Endothelial cell of umbilical vein (primary cell): Measurements from ENCODE around the gene ITGB1BP1. TPM values are rescaled to one million over a fixed set of nuclear protein-coding genes. Genes with fewer than 3 reads are reported as not detected.

ENCODE experiments used
- BruUV-seq: library from RNA; stranded (reverse); fragments of 400-500 nt; replicated peaks from 2 replicates; lab custom pipeline; 2021; lab: Mats Ljungman, UMichigan
- CTCF ChIA-PET: fragments of 300-600, 350-600 bp; sonication (Branson Sonifier 250); formaldehyde crosslinking; loops from one replicate; lab custom pipeline; 2021; ENCODE audit warnings: antibody characterized with exemption, inconsistent platforms; lab: Charles Lee
- POLR2A ChIA-PET: fragments of 300-600, 350-600 bp; sonication (Branson Sonifier 250); formaldehyde crosslinking; loops from one replicate; lab custom pipeline; 2021; ENCODE audit warnings: antibody characterized with exemption, inconsistent platforms; lab: Charles Lee
- DNase-seq: peaks from one replicate; pipeline ENCODE4 v3.0.0-alpha.2; 2011; ENCODE audit warnings: low read depth, low spot score
- FAIRE-seq: peaks from 2 replicates; lab custom pipeline; 2011; peaks lifted over from hg19 to GRCh38; lab: Jason Lieb, UNC
- H2AFZ ChIP-seq: 2 replicates; pipeline ENCODE4 v1.6.0; 2012; ENCODE audit warnings: low read depth, low read length, control low read depth, inconsistent platforms
- H3K27ac ChIP-seq: 2 replicates; pipeline ENCODE4 v1.5.1; 2011; ENCODE audit warnings: low read depth, mild to moderate bottlenecking, control low read depth, low read length, moderate library complexity; ENCODE audit not compliant: insufficient read depth
- H3K27me3 ChIP-seq, 2 experiments: 2 replicates each; pipeline versions ENCODE4 v1.6.0 to v1.6.1; 2011; ENCODE audit warnings: low read length in 2 of 2, mixed read lengths in 1 of 2; ENCODE audit not compliant: control insufficient read depth in 2 of 2, insufficient read depth in 2 of 2
- H3K36me3 ChIP-seq, 2 experiments: 2 replicates in 1 of 2; 3 replicates in 1 of 2; pipeline ENCODE4 v1.5.1; 2011; ENCODE audit warnings: low read length in 2 of 2, mild to moderate bottlenecking in 1 of 2, moderate library complexity in 1 of 2; ENCODE audit not compliant: control insufficient read depth in 2 of 2, insufficient read depth in 2 of 2; ENCODE audit errors: extremely low read depth in 1 of 2
- H3K4me1 ChIP-seq: 3 replicates; pipeline ENCODE4 v1.5.1; 2011; ENCODE audit warnings: mild to moderate bottlenecking, low read length; ENCODE audit not compliant: control insufficient read depth, insufficient read depth; ENCODE audit errors: extremely low read depth
- H3K4me2 ChIP-seq: 2 replicates; pipeline ENCODE4 v1.6.1; 2011; ENCODE audit warnings: low read length, control low read depth, mixed read lengths; ENCODE audit not compliant: insufficient read depth
- H3K4me3 ChIP-seq, 3 experiments: fragments of 200-600 bp in 1 of 3; sonication (generic), shearing (Covaris generic) in 1 of 3; replicated peaks in 1 of 3; 2 replicates each; pipeline ENCODE4 v1.5.1; 2011 to 2016; ENCODE audit warnings: control low read depth in 3 of 3, low read length in 3 of 3, mild to moderate bottlenecking in 2 of 3, inconsistent platforms in 1 of 3, low read depth in 1 of 3, moderate library complexity in 1 of 3; ENCODE audit not compliant: insufficient read depth in 1 of 3
- H3K79me2 ChIP-seq: 2 replicates; pipeline ENCODE4 v1.6.0; 2012; ENCODE audit warnings: low read length, inconsistent platforms; ENCODE audit not compliant: control insufficient read depth, insufficient read depth
- H3K9ac ChIP-seq: replicated peaks from 2 replicates; pipeline ENCODE3; 2011; ENCODE audit warnings: low read length, control low read depth; ENCODE audit not compliant: insufficient read depth; ENCODE audit errors: extremely low read depth
- H3K9me1 ChIP-seq: replicated peaks from 3 replicates; pipeline ENCODE4 v1.6.0; 2011; ENCODE audit warnings: mild to moderate bottlenecking, low read length; ENCODE audit not compliant: control insufficient read depth, insufficient read depth; ENCODE audit errors: extremely low read depth
- H3K9me3 ChIP-seq: replicated peaks from 2 replicates; pipeline ENCODE4 v1.5.1; 2012; ENCODE audit warnings: low read length, inconsistent platforms; ENCODE audit not compliant: control insufficient read depth, insufficient read depth
- H4K20me1 ChIP-seq: replicated peaks from 2 replicates; pipeline ENCODE3; 2011; ENCODE audit warnings: mild to moderate bottlenecking, low read length; ENCODE audit not compliant: control insufficient read depth, insufficient read depth; ENCODE audit errors: extremely low read depth
- CTCF ChIP-seq, 2 donors: IDR thresholded peaks; 1 replicate in 1 of 2; 2 replicates in 1 of 2; pipeline ENCODE4 v1.5.1; 2011; ENCODE audit warnings: low read length in 2 of 2, mild to moderate bottlenecking in 2 of 2, moderate library complexity in 2 of 2, control low read depth in 1 of 2, inconsistent platforms in 1 of 2, low read depth in 1 of 2; ENCODE audit not compliant: insufficient read depth in 1 of 2; ENCODE audit errors: extremely low read depth in 1 of 2
- EZH2 ChIP-seq: IDR thresholded peaks from 2 replicates; pipeline ENCODE4 v1.6.1; 2012; ENCODE audit warnings: borderline replicate concordance, low read depth, mild to moderate bottlenecking, moderate library complexity, low read length, inconsistent platforms; ENCODE audit not compliant: severe bottlenecking
- FOS ChIP-seq: IDR thresholded peaks from 2 replicates; pipeline ENCODE4 v1.6.1; 2011; ENCODE audit warnings: mild to moderate bottlenecking, low read length, moderate library complexity, borderline replicate concordance; ENCODE audit not compliant: insufficient read depth
- GATA2 ChIP-seq: IDR thresholded peaks from 2 replicates; pipeline ENCODE4 v1.7.0; 2011; ENCODE audit warnings: low read depth, mild to moderate bottlenecking, moderate library complexity, mixed read lengths, low read length; ENCODE audit not compliant: insufficient read length, insufficient read depth
- JUN ChIP-seq: IDR thresholded peaks from 2 replicates; pipeline ENCODE4 v1.6.1; 2011; ENCODE audit warnings: borderline replicate concordance, low read depth; ENCODE audit not compliant: insufficient read length, insufficient read depth
- MAX ChIP-seq: IDR thresholded peaks from 2 replicates; pipeline ENCODE4 v1.6.1; 2011; ENCODE audit not compliant: insufficient read depth, insufficient read length
- MYC ChIP-seq: IDR thresholded peaks from one replicate; pipeline ENCODE4 v1.6.1; 2011; ENCODE audit warnings: mild to moderate bottlenecking, low read depth, low read length
- POLR2A ChIP-seq: IDR thresholded peaks from 2 replicates; pipeline ENCODE4 v1.6.1; 2012; ENCODE audit warnings: low read depth, mild to moderate bottlenecking, control low read depth, low read length
- POLR2AphosphoS5 ChIP-seq: IDR thresholded peaks from 2 replicates; pipeline ENCODE4 v1.6.1; 2012; ENCODE audit warnings: low read depth, mild to moderate bottlenecking, control low read depth, low read length, moderate library complexity; ENCODE audit not compliant: insufficient read depth
- dilution Hi-C: fragments of 300-500 bp; cut with MboI; formaldehyde crosslinking; loops from one replicate; pipeline ENCODE4 v1.15.0; 2019; ENCODE audit warnings: low sequenced_read_pairs; ENCODE audit not compliant: extremely low pct_ligation_motif_present
- intact Hi-C: fragments of 100-400 bp; cut with micrococcal nuclease; formaldehyde crosslinking; loops from one replicate; pipeline ENCODE4 v1.10.0; 2022
- polyA plus RNA-seq, 4 experiments: library from polyadenylated mRNA; depleted of rRNA in 3 of 4; stranded (reverse) in 3 of 4; unstranded in 1 of 4; fragments of >200 nt; gene quantifications; 2 replicates each; pipeline versions ENCODE4 v1.2.1 to v1.2.3, GENCODE V29; 2011 to 2012; ENCODE audit warnings: missing spikeins in 1 of 4
- total RNA-seq: library from RNA; stranded (reverse); gene quantifications from 2 replicates; pipeline ENCODE4 v1.2.3, GENCODE V29; 2021

The ITGB1BP1 gene
- total and polyA plus RNA-seq, 2 donors (not counting 3 experiments of a cell fraction or from before 2014, with no cell fraction given): 45.0 to 170 TPM

GRCh38 chr2:9434489-9434888, 11.2 kb upstream of the ITGB1BP1 start:
- DNase-seq (no peak), FAIRE-seq (no peak)
- no peak overlapping the region for H3K4me2 ChIP-seq
- no peaks in the 10 kb centered on the region for H3K9me3 ChIP-seq
- no peaks in the 10 kb centered on the region for H3K9me1 ChIP-seq
- H3K27ac ChIP-seq: no peak overlapping the region
- dilution Hi-C loops: no loop called here
- peaks cover 7% of the 10 kb centered on the region for H3K4me1 ChIP-seq
- BruUV-seq: no TSS peak
- H2AFZ ChIP-seq: no peak overlapping the region
- H3K36me3 ChIP-seq: peaks cover 2 to 4% of the 10 kb centered on the region in 2 experiments
- no peaks in the 10 kb centered on the region for H3K79me2 ChIP-seq
- intact Hi-C loops: no loop called here
- CTCF ChIA-PET: interaction anchor here (0.8 kb wide), 1 partner anchor 291 kb away, joined by 3 read pairs; no protein-coding TSS in a partner anchor
- H4K20me1 ChIP-seq: no peaks in the 10 kb centered on the region
- no peak overlapping the region for H3K4me3 ChIP-seq
- POLR2A ChIA-PET: no interaction called here
- TF ChIP-seq MAX (no peak), EZH2 (no peak), MYC (no peak), FOS (no peak), GATA2 (no peak), CTCF (IDR thresholded peaks at IDR 0.05; ENCODE audit: extremely low read depth in 1 of 2, insufficient read depth in 1 of 2, low read depth in 1 of 2, low read length in 2 of 2) (no peak), POLR2A (no peak), POLR2AphosphoS5 (no peak), JUN (no peak)
- H3K27me3 ChIP-seq: no peaks in the 10 kb centered on the region
- H3K9ac ChIP-seq: no peak overlapping the region
